Kasumi-1 (cell line): ENCODE data around the gene PRKG2.

Experiments
- DNase-seq, 2 experiments: peaks; one replicate each; lab custom pipeline; 2025; lab: John Stamatoyannopoulos, UW

PRKG2 gene

DNA sequence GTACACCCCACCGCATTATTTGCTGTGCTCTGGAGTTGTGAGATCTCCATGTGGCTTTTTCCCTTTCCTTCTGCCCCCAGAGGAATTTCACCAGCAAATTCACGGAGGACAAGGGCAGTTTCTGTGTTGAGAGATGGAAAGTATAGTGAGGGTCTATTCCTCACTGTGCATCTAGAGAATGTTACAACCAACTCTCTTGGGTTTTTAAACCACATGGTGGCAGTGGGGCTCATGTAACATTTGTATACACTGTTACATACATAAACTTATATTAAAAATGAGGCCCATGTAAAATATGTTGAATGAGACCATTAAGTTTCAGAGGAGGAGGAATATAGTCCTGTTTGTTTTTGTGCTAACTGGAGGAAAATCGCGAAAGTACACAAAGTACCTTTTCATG lies 909 bp upstream of the PRKG2 start:
- no peak for DNase-seq

DNA sequence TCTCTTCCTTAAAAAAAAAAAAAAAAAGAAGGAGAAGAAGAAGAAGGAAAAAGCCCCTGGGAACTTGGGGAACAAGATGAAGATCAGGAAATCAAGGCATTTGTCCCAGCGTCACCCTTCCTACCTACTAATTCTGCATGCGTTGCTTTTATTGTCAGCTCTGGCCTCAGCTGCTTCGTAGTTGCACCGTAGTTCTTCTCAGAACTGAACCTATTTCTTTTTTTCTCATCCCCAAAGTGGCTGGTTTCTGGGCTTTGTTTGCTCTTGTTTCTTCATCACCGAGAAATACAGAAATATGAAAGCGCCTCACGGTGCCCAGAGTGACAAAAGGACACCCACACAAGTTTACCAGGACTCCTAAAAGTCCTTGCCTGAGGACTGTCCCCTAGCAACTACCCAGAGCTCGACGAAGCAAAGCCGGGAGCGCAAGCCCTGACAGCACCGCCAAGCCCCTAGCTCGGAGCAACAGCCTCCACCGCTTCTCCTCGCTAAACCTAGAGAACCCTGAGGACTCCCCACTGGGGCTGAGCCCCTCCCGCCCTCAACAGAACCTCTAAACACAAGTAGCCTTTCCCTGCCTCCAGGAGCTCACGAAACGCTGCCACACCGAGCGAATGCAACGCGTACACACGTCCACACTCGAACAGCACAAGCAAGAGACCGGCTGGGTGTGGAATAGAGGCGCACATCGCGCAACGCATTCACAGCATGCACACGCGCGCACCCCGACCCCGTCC lies 710 bp downstream of the PRKG2 start:
- DNase-seq = peak in 1 of 2 experiments; percentile 19

DNA sequence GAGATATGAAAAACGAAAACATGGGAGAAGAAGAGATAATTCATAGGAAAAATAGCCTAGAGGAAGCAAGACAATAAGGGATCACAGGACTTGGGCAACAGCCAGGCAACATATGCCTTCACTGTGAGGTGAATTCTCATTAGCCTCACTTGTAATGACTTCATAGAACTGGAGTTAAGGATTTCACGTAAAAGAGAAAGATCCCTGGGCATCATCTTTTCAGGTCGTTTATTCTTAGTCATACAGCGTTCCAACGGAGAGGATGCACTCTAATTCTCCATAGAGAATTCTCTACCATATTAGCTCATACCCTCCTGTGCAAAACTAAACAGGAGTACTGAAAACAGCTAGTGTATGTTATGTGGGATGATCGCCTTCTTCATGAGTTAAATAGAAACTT lies 1.4 kb downstream of the PRKG2 start:
- no peak for DNase-seq

DNA sequence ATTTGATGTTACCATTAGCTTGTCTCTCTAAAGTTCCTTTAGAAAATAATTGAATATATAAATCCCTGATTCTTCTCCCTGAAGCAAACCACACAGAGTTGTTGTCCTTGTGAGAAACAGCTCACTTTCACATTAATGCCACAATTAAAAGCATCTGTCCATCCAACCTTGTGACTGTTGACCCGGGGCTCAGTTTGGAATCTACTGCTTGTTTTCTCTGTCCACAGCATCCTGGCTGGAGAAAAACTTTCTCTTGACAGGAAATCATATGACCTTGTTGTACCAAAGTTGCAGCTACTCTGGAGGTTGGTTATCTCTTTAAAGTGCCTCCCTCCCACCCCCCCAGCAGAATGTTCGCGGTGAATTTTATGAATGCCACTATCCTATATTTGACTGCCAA lies 3.1 kb downstream of the PRKG2 start:
- no peak for DNase-seq

DNA sequence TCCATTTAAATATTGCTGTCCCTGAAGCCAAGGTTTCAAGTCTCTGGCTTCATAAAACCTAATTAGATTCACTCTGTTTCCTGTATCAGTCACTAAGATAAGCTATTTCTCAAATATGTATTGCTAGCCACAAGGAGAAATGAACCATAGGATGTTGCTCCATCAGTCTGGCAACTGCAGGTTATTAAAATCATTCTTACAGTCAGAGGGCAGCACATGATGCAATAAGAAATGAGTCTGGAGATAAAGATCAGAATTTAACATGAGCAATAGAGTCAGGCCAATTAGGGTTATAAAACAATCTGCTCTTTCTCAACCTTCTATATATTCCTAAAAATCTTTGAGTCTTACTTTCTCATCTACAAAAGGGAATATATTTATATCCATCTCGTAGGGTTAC lies 7.2 kb downstream of the PRKG2 start:
- peak; percentile 20 to 27 for DNase-seq

DNA sequence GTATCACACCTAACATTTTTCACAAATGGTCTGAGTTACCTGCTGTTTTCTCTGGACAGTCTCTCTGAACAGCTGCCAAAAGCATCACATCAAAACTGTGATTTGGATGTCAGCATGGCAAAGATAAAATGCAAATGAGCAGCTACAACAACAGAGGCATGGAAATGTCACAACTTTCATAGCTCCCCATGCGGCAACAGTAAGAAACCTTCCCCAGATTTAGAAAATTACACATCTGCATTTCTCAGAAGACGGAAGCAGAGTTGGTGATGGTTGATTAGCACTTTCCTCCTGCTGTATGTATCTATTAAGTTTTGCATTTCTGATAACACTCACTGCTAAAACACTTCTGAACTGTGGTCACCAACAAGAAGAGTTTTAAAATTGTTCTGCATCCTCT lies 9.7 kb downstream of the PRKG2 start:
- DNase-seq = no peak

DNA sequence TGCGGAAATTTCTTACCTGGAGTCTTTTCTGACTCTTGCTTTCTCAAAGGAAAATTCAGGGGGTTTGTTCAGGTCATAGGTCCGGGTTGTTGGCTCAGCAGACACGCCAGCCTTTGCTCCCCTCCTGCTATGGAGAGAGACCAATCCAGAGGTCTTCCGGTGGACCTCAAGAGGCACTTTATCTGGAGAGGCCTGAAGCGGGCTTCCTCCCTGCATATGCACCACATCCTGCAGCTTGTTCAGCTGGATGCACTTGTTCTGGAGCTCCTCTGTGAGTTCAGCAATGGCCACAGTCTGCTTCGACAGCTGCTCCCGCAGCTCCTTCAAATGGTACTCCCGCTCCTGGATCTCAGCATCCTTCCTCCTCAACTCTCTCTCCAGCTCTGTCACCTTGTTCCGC lies 10.5 kb downstream of the PRKG2 start:
- no peak for DNase-seq

DNA sequence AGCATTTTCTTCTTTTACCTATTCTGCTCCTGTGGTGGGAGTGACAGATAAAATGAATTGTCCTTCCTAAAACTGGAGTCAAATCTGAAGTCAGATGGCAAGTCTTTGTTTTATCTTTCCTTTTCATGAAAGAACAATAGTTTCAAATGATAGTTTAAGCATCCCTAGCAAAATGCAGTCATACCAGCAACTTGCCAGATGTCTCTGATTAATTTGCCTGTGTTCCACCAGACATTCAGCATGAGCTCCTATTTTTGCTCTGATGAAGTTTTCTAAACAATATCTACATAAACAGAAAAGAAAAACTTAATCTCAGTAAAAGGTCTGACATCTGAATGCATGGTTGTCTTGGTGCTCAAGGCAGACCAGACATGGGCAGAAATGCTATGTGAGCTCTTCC lies 15.2 kb downstream of the PRKG2 start:
- no peak for DNase-seq

DNA sequence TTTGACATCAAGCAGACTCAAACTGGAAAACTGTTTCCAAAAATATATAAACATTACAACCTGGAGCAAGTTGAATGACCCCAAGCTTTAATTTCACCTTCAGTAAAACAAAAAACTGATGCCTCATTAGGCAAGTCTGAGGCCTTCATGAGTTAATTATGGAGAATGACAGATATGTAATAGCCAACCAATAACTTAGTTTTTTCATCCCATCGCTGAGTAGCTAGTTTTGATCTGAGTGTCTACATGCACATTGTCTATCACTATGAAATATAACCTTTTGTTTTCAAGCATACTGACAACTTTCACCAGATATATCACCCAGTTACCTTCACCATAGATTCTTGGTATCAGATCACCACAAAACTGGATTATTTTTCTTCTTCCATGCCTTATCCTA lies 16.4 kb downstream of the PRKG2 start:
- DNase-seq = no peak

DNA sequence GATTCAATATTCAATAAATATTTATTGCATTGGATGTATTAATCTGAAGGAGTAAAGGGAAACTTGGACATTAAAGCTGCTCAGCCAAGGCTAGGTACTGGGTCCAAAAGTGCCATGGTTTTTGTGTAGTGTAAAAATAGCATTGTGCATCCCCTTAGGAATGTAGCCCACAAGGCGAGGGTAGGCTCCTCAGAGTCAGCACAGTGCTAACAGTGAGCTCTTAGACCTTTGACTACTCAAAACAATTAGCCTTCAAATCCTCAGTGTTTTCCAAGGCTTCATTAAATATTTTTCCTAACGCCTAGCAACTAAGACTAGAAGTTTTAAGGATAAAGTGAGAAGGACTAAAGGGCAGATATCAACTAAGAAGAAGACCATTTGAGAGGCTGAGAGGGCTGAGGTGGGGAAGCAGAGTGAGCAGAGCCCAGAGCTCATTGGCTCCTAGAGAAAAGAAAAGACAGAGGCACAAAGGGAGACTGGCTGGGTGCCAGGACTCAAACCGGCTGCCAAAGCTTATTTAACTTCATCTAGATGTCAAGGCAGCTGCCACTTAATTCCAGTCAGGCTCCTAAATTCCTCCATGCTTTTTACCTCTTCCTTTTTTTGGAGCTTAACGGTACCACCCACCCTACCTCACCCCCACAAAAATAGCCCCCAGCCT lies 17.0 kb downstream of the PRKG2 start:
- DNase-seq = no peak

DNA sequence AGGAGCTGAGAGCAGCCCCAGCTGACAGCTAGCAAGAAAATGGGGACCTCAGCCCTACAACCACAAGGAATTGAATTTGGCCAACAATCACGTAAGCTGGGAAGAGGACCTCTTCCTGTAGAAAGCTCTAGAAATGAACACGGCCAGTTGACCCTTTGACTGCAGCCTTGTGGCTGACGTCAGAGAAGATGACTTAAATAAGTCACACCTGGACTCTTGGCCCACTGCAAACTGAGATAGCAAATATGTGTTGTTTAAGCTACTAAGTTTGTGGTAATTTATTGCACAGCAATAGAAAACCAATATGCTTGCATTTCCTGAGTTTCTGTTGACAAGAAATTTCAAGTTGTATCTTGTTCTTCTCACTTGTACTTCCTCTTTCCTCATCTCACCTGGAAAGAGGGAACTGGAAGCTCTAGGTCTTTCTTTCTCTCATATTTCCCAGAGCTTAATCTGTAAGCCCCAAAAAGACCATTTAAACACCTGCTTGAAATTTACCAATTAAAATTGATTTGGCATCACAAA lies 18.8 kb downstream of the PRKG2 start:
- DNase-seq = no peak

DNA sequence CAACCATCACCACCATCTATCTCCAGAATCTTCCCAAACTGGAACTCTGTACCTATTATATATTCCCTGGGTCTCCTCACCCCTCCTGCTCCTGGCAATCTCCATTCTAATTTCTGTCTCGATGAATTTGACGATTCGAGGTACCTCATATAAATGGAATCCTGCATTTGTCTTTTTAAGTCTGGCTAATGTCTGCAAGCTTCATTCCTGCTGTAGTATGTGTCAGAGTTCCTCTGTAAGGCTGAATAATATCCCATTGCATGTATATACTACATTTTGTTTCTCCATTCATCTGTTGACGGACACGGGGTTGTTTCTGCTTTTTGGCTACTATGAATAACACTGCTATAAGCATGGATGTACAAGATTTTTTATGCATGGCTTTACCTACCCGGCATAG lies 19.5 kb downstream of the PRKG2 start:
- DNase-seq = no peak

DNA sequence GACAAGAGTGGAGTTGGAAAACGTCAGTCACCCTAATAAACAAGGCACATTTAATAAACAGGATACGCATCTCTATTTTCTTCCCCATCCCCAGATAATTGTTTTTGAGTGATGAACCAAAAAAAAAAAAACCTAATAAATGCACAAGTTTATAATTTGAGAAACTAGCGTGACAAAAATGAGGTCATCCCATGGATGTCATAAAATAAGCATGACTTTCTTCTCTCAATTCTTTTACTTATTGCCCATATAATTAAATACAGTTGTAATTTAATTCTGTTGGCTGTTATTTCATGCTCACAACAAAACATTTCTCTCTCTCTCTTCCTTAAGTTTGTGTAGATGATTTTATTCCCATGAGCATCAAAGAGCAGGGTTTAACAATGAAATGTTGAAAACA lies 20.7 kb downstream of the PRKG2 start:
- no peak for DNase-seq

DNA sequence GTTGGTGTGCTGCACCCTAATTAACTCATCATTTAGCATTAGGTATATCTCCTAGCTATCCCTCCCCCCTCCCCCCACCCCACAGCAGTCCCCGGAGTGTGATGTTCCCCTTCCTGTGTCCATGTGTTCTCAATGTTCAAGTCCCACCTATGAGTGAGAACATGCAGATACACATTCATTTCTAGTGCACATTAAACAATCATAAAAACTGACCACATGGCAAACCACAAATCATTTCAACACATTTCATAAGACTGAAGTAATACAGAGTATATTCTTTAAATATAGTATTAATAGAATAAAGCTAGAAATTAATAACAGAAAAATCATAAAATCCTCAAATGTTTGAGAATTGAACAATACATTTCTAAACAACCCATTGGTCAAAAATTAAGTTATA lies 34.1 kb downstream of the PRKG2 start:
- DNase-seq = no peak

DNA sequence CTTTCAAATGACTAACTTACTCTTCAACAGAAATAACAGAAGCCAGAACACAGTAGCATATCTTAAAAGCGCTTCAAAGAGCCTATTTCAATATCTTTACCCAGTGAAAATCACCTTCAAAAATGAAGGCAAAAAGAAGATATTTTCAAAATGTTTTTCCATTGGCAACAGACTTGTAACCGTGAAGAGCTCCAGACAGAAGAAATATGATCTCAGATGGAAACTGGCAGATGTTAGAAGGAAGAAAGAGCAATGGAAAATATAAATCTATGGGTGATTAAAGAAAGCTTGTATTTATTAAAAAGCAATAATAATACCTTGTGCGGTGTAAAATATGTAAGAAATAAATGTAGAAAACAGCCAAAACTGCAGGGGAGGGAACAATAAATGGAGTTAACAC lies 35.7 kb downstream of the PRKG2 start:
- no peak for DNase-seq

DNA sequence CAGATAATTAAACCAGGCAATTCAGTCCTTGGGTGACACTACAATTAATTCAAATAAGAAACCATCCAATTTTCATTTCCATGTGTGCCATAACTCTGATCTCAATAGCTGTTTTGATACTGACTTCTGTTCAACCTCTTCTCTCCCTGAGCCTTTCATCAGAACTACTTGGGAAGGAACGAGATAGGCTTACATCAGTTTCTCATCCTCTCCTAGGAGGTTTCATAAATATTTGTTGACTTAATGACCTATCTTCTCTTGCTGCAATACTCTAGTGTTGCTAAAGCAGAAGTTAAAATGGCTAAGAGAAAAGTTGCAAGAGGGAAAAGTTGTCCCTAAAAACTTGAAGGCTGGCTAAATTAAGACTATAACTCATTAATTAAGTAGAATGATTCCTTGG lies 41.8 kb downstream of the PRKG2 start:
- no peak for DNase-seq

DNA sequence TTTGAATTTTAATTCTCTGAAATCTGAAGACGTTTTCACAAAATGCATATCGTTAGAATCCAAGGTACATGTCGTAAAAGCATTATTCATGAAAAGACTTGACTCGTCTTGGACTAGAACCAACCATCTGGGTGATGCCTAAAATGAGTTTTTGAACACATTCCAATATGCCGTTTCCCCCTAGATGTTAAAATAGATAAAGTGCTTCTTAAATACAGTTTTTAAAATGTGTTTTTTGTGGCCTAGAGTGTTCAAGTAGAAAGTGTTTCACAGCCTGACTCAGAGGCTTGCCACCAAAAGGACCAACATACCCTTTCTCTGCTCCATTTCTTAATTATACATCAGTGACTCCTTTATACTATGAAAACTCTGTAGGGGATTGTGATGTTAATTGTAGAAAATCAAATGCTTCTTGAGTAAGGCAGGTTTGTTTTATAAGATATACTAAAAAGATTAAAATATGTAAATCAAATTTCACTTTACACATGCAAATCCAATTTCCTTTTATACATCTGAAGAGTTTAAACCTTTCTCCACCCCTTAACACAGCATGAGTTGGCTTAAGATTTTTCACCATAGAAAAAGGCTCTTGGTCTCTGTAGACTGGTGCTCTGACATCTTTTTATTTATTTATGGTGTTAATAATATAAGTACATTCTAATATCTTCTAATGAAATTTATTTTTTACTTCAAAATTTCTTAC lies 48.4 kb downstream of the PRKG2 start:
- no peak for DNase-seq

DNA sequence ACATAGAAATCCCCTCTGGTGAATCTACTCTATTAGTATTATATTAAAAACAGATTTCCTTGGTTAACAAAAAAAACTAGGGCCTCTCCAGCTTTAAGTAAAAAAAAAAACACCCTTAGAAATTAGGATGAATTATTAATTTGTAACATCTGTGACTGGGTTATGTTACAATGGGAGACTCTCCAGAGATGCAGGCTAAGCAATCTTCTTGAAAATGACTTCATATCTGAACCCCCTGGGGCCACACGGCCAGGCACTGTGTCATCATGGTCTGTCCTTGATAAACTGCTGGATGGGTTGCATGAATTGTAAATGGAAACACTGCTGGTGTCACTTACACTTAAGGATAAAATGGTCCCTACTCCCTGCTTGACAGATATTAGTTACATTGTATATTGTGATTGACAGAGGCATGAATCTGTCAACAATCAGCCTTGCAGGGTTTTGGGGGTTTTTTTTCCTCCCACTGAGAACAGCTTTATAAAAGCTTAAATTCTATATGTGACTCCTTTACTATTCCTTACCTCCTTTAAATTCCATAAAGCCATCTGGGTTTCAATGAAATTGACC lies 49.1 kb downstream of the PRKG2 start:
- no peak for DNase-seq

DNA sequence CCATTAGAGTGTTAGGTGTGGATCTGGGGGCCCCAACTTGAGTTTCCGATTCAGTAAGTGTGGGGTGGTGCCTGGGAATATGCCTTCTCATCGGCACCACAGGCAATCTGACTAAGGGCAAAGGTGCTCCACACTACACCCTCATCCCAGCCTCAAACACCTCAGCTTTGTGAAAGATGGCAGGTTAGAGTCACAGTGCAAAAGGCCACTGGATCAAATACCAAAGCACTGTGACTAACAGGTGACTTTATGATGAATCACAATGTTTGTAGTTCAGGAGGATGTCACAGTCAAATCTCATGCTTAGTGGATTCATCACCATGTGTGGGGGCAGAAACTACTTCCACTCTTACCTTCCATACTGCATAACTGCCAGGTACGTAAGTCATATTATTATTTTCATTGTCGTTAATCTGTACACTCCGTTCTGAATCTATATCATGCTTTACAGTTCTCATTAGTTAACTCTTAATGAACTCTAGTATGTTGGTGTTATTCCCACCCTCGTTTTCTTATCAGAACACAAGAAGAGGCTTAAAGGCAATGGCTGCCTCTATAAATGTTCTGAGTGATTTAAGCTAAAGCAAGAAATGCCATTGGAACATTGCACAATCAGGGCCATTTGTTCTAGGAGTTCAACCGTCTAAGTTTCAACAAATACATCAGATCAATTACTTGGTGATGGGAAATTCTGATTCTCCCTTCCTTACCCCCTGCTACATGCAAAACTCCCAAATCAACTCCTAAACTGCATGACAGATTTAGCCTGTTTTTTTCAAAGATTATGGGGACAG lies 50.2 kb downstream of the PRKG2 start:
- DNase-seq = no peak

DNA sequence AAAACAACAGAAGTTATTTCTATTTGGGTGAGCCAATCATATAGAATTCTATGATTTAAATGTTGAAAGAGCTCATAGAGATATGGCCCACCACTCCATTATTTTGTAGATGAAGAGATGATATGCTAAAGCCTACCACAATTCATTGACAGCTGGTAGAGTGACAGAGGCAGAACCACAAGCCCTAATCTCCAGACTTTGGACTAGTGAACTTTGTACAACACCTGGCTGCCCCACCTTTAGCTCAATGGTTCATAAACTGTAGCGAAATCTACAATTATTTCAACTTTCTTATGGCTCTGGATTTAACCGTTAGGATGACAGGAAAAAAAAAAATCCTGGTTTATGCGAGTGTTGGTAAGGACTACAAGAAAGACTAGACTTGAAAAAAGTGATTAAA lies 50.9 kb downstream of the PRKG2 start:
- DNase-seq = no peak

DNA sequence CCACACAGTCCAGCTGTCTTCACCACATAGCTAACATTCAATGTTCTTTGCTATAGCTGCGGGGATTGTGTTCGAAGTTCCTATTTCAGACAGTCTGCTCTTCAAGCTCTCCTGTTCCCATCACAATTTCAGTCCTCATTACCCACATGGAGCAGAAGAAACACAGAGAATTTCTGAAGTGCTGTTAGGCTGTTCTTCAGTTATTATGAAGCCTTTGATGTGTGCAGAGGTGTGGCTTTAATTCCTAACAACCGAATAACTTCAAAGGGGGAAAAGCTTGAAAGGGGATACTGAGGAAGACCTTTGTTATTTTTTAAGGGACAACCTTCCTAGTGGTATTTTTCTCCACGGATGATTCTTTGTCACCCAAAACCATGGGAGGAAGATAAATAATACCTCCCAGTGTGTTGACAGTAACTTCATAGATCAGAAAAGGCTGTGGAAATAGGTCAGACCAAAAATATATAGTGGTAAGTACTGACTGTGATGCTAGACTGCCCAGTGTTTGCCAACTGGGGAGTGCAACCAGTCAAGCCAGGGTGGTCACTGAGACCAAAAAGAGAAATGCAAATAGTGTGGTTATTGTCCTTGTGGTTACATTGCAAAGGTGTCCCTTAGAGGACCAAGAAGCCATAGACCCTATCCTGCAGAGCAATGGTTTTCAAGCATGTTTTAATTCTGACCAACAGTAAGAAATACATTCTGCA lies 52.1 kb downstream of the PRKG2 start:
- no peak for DNase-seq
